Pons (tissue), 1 donor: ENCODE data around the gene BSX.

Experiments used
- DNase-seq: peaks from one replicate; pipeline ENCODE4 v3.0.0-alpha.2; 2016; ENCODE audit warnings: low spot score

Gene BSX

GRCh38 chr11:122954455-122954854 is 27.2 kb downstream of the BSX start:
- no peak for DNase-seq

- DNase-seq = no peak
Observed at GRCh38 chr11:122951211-122951610, 30.4 kb downstream of the BSX start.

GRCh38 chr11:122938557-122938956 is 43.1 kb downstream of the BSX start:
- DNase-seq = no peak

GRCh38 chr11:122937983-122938382 is 43.7 kb downstream of the BSX start:
- DNase-seq = no peak

- DNase-seq = no peak
Observed at GRCh38 chr11:122933416-122933815, 48.2 kb downstream of the BSX start.

- no peak for DNase-seq
Observed at GRCh38 chr11:122931510-122931909, 50.1 kb downstream of the BSX start.
